GM13977 (cell line): ENCODE data around the gene IL17RC.
"Not testable (repeated sequence)": the region's sequence is repeated elsewhere in the genome, so short reads cannot be mapped to it uniquely, and the experiment has no call there.

ENCODE experiments used
- DNase-seq: peaks from one replicate; pipeline ENCODE4 v3.0.0; 2012; ENCODE audit warnings: low spot score
- in situ Hi-C: fragments of 300-500 bp; cut with MboI; formaldehyde crosslinking; loops from one replicate; pipeline ENCODE4 v1.12.0; 2022; ENCODE audit warnings: low sequenced_read_pairs, low pct_unique_long_range_greater_than_20kb, mixed read lengths, inconsistent platforms; ENCODE audit not compliant: unreplicated experiment
- TF ChIP-seq, protein P1 (sequence below): IDR thresholded peaks from 2 replicates; pipeline ENCODE4 v1.5.1; 2012; ENCODE audit warnings: mild to moderate bottlenecking, control low read depth; ENCODE audit not compliant: insufficient read depth; ENCODE audit errors: extremely low read depth, missing control alignments

The IL17RC gene, protein sequence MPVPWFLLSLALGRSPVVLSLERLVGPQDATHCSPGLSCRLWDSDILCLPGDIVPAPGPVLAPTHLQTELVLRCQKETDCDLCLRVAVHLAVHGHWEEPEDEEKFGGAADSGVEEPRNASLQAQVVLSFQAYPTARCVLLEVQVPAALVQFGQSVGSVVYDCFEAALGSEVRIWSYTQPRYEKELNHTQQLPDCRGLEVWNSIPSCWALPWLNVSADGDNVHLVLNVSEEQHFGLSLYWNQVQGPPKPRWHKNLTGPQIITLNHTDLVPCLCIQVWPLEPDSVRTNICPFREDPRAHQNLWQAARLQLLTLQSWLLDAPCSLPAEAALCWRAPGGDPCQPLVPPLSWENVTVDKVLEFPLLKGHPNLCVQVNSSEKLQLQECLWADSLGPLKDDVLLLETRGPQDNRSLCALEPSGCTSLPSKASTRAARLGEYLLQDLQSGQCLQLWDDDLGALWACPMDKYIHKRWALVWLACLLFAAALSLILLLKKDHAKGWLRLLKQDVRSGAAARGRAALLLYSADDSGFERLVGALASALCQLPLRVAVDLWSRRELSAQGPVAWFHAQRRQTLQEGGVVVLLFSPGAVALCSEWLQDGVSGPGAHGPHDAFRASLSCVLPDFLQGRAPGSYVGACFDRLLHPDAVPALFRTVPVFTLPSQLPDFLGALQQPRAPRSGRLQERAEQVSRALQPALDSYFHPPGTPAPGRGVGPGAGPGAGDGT

DNA sequence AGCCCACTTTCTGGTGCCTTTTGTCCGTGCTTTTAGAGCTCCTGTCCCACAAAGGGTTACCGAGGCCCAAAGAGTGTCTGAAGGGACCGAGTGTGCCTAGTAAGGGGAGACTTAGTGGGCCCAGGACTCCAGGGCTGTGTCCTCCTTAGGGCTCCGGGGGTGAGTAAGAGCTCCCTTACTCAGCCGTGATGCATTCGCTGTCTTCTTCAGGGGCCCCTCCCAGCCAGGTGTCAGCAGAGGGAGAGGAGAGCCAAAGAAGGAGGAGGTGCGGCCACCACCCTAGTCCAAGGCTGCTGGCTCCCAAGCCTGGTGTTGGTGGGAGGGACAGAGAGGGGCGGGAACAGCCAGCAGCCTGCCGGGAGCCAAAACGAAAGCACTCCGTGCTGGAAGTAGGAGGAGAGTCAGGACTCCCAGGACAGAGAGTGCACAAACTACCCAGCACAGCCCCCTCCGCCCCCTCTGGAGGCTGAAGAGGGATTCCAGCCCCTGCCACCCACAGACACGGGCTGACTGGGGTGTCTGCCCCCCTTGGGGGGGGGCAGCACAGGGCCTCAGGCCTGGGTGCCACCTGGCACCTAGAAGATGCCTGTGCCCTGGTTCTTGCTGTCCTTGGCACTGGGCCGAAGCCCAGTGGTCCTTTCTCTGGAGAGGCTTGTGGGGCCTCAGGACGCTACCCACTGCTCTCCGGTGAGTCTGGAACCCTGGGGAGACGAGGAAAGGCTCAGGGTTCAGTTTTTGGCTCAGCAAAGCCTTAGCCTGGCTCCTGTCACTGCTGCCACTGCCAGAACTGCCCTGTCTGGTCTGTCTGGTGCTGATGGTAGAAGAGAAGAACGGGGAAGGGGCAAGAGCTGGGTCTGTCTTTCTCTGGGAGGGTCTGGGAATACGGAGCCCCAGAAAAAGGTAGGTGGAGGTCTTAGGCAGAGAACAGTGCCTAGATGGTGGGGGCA lies at the start of gene IL17RC:
IL17RC (plus strand) TSS at position 365 of the 947 bp plus-strand sequence; CDS start at position 583, 218 bp downstream.
- TF ChIP-seq, protein P1, sequence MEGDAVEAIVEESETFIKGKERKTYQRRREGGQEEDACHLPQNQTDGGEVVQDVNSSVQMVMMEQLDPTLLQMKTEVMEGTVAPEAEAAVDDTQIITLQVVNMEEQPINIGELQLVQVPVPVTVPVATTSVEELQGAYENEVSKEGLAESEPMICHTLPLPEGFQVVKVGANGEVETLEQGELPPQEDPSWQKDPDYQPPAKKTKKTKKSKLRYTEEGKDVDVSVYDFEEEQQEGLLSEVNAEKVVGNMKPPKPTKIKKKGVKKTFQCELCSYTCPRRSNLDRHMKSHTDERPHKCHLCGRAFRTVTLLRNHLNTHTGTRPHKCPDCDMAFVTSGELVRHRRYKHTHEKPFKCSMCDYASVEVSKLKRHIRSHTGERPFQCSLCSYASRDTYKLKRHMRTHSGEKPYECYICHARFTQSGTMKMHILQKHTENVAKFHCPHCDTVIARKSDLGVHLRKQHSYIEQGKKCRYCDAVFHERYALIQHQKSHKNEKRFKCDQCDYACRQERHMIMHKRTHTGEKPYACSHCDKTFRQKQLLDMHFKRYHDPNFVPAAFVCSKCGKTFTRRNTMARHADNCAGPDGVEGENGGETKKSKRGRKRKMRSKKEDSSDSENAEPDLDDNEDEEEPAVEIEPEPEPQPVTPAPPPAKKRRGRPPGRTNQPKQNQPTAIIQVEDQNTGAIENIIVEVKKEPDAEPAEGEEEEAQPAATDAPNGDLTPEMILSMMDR: no peak
- in situ Hi-C loops: no loop called here
- DNase-seq: no peak

DNA sequence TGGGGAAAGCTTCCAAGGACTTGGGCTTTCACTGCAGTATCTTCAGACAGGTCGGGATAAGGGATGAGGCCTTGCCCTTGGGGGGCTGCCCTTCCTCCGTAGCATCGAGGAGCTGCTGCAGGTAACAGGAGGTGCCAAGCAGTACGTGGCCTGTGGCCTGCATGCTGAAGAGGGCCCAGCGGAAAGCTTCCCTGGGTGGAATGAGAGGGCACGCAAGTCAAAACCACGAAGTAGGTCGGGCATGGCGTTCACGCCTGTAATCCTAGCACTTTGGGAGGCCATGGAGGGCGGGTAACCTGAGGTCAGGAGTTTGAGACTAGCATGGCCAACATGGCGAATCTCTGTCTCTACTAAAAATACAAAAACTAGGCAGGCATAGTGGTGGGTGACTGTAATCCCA lies 49.8 kb upstream of the IL17RC start:
- TF ChIP-seq, protein P1: no peak
- in situ Hi-C loops: no loop called here
- DNase-seq: no peak

DNA sequence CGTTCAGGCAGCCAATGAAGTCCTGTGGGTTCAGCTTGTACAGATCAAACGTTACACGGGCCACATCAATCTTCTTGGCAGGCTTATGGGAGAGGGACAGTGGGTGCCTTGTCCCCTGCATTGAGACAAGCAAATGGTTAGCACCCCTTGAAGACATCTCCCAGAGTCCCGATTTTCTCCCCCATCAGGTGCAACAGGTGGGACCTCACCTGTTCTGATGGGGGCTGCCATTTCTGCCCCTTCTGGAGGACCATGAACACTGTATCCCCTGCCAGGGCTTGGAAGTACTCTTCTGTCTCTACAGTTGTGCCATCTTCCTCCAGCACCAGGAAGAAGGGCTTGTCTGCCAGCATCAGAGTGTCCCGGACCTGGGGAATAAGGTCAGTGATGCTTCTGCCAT lies 46.9 kb upstream of the IL17RC start:
- DNase-seq: no peak
- in situ Hi-C loops: no loop called here
- TF ChIP-seq, protein P1: no peak

DNA sequence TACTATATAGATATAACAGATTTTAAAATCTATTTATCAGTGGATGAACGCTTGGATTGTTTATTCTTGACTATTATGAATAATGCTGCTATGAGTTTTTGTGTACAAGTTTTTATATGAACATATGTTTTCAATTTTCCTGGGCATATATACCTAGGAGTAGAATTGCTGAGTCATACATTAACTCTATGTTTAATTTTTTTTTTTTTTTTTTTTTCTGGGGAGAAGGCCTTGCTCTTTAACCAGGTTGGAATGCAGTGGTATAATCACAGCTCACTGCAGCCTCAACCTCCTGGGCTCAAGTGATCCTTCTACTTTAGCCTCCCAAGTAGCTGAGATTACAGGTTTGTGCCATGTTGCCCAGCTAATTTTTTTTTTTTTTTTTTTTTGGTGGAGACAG lies 45.9 kb upstream of the IL17RC start:
- TF ChIP-seq, protein P1: no peak
- no peak for DNase-seq
- in situ Hi-C loops: no loop called here

DNA sequence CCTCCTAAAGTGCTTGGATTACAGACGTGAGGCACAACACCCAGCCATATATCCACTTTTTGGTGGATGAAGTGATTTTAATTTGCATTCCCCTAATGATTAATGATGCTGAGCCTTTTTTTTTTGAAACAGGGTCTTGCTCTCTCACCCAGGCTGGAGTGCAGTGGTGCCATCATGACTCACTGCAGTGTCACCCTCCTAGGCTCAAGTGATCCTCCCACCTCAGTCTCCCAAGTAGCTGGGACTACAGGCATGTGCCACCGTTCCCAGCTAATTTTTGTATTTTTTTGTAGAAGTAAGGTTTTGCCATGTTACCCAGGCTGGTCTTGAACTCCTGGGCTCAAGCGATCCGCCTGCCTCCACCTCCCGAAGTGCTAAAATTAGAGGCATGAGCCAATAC lies 44.8 kb upstream of the IL17RC start:
- in situ Hi-C loops, DNase-seq: not testable (repeated sequence)

DNA sequence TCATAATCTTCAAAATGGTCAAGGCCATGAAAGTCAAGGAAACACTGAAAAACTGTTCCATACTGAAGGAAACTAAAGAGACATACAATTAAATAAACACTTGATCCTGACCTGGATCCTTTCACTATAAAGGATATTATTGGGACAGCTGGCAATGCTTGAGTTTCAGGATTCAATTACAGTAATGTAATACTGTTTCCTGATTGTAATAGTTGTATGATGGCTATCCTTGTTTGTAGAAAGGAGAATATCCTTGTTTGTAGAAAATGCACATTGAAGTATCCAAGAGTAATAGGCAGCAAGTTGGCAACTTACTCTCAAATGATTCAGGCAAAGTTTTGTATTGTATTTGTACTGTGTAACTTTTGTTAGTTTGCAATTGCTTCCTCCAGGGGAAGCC lies 41.5 kb upstream of the IL17RC start:
- in situ Hi-C loops: no loop called here
- no peak for DNase-seq
- TF ChIP-seq, protein P1: no peak

GRCh38 chr3:9876255-9876654 lies 40.6 kb upstream of the IL17RC start:
- DNase-seq, in situ Hi-C loops: not testable (repeated sequence)
